Karpas-422 (cell line): ENCODE measurements around the gene NIF3L1. TPM values are rescaled to one million over a fixed set of nuclear protein-coding genes. Genes with fewer than 3 reads are reported as not detected.

Experiments
- small RNA-seq: library from RNA; depleted of rRNA; stranded (forward); fragments of <200 nt; gene quantifications from one replicate; pipeline ENCODE3, GENCODE V24; 2014
- total RNA-seq: library from RNA; depleted of rRNA; stranded (reverse); fragments of >200 nt; shearing (Covaris generic); gene quantifications from 2 replicates; pipeline ENCODE4 v1.2.3, GENCODE V29; 2014; ENCODE audit warnings: low replicate concordance; rRNA removed

NIF3L1 gene
- total RNA-seq, 1 experiment from 2014 or later, result 71.4 TPM

Small RNA genes within 50 kb of the gene (small RNA-seq; reads per million reads assigned to genes)
- gene RF00019, result not detected
- 0.40 reads per million, percentile 3 among the genes with 10 or more reads in this experiment for gene RNA5SP115
- gene RNU6-312P, result not detected
- not detected for gene RNU6-762P

Other genes starting within 250 kb of the NIF3L1 start
- gene BZW1, start 77.5 kb upstream of the NIF3L1 start, total RNA-seq, result 202 and 260 TPM in 2 replicates
- 54.7 and 119 TPM in 2 replicates for gene CLK1, start 24.7 kb upstream of the NIF3L1 start, total RNA-seq
- 38.2 and 96.6 TPM in 2 replicates for gene PPIL3, start 294 bp upstream of the NIF3L1 start, total RNA-seq
- gene ORC2, start 74.3 kb downstream of the NIF3L1 start, total RNA-seq, result 23.2 and 38.5 TPM in 2 replicates
- 10.4 and 40.0 TPM in 2 replicates for gene HYCC2, start 182.3 kb downstream of the NIF3L1 start, total RNA-seq
- 102 and 136 TPM in 2 replicates for gene NDUFB3, start 182.6 kb downstream of the NIF3L1 start, total RNA-seq
- 62.6 and 63.5 TPM in 2 replicates for gene CFLAR, start 226.8 kb downstream of the NIF3L1 start, total RNA-seq